AG08395 (cell line): ENCODE data around the gene LBR.

Experiments
- DNase-seq: peaks from one replicate; pipeline ENCODE4 v3.0.0; 2012; ENCODE audit warnings: mixed read lengths, low spot score

LBR gene

DNA sequence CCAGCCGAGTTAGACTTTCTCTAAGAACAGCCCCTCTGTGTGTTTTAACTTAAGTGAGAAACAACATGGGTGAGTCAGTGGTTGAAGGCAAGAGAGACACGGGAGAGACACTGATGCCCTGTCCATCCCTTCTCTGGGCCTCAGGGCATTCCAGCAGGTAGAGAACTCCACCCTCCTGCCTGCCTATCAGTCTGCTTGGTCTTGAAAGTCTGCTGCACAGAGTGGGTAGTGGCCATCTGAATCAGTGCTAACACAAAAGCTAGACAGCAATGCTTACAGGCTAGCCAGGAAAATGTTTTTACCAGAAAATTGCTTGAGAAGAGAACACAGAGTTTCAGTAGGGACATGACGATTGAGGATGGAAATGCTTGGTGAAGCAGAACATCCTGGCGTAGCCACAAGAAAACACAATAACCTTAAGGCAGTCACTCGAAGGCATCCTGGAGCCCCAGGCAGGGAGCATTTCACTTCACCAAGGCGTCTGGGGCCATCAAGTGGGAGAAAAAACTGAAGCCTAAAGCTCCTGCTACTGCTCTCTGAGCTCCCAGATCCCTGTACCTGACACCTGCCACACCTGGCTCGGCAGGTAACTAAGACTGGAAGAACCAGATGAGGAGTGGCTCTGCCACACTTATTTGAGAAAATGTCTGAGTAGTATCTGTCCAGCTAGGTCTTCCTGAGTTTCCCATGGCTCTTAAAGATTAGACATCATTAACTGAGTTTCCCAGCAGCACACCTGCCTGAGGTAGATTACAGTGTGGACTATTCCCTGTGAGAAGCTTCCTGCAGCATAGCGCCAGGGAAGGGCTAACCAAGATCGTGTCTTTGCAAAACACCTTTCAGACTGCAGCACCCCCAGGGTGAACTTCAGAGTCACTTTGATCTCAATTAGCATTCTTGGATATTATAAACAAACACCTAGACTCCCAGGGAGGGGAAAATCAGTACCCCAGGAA, 18.1 kb upstream of the LBR start:
- no peak for DNase-seq

DNA sequence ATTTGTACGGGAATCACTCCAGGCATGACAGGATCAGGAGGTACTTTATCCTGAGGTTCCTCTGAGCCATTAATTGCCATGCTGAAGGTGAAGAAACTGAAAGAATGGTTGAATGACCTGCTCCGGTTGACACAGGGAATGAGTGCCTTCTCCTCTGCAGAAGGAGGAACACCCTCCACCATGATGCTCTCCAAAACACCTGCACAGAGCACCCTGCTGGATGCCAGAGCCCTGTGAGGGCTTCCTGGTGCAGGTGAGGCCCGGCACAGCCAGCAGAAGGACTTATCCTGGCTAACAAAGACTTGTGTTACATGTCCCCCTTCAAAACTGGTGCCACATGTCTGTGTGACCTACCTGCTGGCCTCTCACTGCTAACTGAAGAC, 14.3 kb upstream of the LBR start:
- DNase-seq = no peak

DNA sequence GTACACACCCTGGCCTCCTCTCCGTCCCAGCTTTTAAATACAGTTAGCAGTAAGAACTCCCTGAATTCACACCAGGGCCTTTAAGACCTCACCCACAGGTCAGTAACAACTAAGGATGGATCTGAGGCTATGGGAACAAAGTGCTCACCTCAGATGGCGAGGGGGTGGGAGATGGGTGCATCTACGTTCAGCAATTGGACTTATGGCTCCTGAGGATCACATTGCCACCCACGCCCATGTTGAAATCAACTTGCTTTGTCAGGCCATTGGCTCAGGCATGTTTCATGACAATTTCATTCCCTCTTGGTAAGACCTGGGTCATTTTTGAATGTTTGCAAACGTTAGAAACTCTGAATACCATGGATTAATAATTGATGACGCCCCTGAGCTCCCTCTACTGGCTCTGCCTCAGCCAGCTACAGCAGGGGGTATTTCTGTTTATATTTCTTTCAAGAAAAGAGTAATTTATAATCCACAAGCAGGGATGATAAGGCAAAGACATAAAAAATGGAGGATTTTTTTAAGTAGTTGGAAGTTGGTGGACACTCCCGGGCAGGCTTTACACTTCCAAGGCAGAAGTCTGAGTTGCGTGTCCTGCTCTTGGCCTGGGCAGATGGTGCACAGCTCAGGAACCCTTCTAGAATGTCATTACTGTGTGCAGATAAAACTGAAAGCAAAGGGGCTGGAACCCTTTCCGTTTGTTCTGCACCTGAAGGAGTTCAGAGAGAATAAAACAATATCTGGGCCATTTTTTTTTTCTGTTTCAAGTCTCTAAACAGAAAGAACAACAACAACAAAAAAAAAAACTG, 13.7 kb upstream of the LBR start:
- DNase-seq = no peak

DNA sequence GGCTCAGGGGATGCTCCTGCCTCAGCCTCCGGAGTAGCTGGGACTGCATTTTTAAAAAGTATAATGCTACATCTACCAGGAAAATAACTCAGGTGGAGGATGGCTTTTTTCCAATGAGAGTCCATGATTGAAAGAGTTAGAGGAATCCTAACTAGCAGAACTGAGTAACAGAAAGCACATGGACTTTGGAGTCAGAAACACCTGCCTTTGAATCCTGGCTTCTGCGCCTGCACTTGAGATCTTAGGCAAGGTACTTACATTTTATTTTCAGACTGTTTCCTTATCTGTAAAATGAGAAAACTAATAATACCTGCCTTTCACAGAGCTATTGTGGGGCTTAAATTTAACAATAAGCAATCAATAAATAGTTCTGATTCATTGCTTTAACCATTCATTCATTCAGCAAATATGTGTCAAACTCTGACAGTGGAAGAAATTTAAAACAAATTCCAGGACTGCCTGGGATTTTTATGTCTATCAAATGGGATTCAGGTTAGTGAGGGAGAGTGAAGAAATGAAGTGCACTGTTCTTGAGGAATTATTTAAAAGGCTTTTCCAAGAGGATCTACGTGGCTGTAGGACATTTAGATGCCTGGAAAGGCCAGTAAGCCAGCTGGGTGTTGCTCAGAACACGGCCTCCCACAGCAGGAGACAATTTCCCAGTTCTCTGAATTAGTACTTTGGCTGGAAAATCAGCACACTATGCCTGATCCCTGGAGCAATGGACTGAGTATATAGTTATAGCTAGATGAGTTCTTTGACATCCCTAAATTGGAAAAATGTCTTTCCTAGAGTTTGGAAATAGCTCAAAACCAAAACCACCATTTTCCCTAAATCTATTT, 12.8 kb upstream of the LBR start:
- no peak for DNase-seq

DNA sequence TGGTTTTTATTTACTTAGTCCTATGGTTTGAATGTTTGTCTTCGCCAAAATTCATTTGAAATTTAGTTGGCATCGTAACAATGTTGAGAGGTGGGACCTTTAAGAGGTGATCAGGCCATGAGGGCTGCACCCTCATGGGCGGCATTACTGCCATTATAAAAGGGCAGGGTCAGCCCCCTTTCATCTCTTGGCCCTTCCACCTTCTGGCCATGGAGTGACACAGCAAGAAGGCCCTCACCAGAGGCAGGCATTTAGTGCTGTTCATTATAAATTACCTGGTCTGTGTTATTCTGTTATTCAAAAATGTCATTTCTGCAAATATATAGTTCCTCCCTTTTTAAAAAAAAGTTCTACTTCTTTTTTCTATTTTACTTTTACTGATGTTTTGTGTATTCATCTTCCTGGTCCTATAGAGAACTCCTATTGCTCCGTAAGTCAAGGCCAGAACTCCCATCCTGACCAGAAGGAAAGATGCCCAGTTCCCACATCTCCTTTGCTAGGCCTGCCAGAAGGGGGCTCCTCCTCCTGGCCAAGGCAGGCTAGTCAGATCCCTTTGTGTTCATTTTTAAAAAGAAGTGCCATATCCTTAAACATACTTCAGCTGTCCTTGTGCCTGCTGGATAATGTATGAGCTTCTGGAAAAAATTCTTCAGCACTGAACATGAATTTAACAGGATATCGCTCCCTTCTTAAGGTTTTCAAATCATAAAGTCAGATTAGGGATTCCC, 10.0 kb upstream of the LBR start:
- peak; percentile 31 for DNase-seq

DNA sequence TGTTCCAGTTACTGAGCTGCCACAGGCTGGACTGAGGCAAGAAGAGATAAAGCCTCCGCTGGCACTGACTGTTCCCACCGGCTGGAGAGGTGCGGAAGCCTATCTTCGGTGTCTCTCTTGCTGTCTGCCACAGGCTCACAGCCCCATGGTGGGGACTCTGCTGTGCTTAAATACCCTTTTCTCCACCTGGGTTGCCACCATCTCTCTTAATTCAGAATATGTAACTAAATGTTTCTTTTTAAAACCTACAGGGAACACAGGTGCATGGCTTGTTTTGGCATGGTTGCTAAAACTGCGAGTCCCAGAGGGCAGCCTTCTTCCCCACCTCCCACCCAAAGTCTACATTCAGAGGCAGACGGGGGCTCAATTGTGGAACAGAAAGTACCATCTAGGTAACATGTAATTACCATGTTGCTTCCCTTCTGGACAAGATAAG, 8.1 kb upstream of the LBR start:
- DNase-seq = no peak

DNA sequence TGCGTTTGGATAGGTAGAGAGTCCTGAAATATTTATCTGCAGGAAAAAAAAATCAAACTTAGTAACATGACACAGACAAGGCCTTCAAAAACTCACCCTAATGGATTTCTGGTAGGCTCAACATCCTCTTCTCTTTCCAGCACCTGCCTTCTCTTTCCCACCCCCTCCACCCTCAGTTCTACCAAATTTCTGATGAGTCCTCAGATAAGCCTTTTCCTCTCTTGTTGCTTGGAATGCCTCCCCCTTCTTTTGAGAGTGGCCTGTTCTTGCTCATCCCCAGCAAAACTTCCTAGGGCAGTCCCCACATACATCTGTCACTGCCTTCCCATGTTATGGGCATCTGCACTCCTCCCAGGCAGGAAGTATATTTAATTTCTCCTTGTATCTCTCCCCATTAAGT, 7.6 kb upstream of the LBR start:
- DNase-seq = no peak

DNA sequence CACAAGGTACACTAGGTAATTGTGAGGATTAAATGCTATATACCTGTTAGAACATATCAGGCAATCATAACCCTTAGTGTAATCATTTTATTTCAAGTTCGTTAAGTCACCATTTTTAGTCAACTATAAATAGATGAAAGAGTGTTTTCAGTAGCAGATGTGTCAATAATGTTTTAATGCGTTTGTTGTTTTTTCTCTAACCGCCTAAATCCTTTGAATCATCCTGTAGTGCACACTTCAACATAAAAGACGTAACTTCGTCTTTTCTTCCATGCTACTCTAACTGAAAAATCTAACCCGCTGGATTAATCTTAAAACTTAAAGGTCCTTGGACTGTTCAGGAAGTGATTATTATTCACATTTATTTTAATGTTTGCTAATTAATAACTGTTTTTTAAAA, 7.2 kb upstream of the LBR start:
- no peak for DNase-seq

DNA sequence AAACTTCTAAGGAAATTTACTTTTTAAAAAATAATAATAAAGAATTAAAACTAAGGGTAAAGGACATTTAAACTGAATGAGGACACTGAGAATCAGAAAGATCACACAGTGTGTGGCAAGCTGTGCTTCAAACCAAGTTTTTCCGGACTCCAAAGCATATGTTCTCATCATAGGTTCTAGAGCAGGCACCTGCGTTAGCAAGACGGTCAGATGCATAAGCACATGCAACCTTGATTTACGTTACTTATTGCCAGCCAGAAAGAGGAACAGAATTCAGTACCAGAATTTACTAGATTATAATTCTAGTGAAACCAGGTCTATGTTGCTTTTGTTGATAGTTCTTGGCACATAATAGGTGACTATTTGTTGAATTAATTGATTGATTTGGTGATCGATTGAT, 6.2 kb upstream of the LBR start:
- DNase-seq = no peak

DNA sequence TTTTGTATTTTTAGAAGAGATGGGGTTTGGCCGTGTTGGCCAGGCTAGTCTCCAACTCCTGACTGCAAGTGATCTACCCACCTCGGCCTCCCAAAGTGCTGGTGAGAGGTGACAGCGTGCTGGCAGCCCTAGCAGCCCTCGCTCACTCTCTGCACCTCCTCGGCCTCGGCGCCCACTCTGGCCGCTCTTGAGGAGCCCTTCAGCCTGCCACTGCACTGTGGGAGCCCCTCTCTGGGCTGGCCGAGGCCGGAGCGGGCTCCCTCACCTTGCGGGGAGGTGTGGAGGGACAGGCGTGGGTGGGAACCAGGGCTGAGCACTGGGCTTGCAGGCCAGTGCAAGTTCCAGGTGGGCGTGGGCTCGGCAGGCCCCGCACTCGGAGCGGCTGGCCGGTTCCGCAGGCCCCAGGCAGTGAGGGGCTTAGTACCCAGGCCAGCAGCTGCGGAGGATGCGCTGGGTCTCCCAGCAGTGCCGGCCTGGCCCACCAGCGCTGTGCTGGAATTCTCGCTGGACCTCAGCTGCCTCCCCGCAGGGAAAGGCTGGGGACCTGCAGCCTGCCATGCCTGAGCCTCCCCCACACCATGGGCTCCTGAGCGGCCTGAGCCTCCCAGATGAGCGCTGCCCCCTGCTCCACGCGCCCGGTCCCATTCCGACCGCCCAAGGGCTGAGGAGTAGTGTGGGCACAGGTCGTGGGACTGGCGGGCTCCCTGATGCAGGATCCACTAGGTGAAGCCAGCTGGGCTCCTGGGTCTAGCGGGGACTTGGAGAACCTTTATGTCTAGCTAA, 3.4 kb upstream of the LBR start:
- no peak for DNase-seq

DNA sequence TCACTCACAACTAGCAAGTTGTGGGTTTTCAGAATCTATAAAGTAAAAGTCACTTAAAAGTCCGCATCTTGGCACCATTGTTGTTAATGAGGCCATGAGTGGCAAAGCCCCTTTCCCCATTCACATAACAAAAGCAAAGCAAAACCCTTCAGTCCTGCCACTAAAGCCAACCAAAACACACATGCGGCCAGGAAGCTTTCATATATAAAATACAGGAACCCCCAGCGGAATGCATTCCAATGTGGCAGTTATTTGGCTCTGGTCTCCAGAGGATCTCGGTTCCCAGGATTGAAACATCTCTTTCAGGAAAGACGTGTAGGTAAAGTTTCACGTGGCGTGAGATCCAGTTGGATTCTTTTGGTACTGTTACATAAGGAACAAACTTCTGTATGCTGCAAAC, 2.5 kb upstream of the LBR start:
- DNase-seq = no peak

DNA sequence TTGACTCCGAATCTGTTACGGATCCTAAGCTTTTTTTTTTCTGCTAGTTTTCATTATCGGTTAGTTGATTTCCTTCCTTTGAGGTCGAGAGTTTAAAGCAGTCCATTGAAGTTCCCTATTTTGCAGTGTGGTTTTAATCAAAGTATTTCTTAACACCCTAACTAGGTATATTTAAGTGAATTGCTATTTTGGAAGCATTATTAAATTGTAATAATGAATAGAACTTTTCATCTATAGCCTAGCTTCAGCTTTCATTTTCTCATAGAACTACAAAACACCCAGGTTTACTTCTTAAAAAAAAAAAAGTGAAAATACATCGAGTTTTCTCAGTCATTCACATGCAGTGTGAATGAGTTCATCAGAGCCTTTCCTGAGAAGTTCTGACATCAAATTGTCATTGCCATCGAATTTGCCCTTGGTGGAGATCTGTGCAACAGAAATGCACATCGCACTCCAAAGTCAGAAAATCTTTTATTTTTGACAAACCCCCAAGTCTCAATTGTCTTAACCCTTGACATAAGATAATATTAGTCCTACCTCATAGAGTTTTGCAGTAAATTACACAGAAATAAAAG, 1.1 kb upstream of the LBR start:
- DNase-seq = no peak

DNA sequence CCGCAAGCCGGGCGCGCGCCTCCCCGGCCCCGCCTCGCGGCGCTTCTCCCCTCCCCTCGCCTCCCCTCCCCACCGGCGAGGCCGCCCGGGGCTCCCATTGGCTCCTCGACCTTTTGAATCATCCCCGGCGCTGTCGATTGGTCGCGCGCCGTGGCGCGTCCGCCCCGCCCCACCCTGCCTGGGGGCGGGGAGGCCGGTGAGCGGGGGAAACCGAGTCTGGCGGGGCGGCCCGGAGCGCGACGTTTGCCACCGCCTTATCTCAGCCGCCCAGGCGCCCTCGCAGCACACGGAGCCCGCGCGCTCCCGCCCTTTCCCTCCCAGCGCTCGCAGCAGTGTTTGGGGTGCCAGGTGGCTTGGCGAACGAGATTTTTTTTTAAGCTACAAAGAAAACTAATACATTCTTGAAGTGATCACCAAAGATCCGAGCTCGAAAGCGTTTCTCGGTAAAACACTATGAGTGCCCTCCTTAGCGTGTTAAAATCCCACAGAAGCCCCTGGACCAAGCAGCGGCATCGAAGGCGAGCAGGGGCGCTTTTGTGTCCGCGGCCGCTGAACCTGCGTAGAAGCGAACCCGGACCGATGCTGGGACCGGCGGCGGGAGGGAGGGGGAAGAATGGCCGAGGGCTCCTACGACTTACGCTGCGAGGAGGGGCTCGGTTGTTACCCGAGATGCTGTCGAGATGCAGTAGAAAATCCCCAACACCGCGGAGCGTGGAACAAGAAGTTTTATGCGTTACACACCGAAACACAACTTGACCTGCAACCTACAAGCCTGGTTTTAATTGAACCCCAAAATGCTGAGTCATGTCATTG, 436 bp upstream of the LBR start:
- peak; percentile 95 for DNase-seq

DNA sequence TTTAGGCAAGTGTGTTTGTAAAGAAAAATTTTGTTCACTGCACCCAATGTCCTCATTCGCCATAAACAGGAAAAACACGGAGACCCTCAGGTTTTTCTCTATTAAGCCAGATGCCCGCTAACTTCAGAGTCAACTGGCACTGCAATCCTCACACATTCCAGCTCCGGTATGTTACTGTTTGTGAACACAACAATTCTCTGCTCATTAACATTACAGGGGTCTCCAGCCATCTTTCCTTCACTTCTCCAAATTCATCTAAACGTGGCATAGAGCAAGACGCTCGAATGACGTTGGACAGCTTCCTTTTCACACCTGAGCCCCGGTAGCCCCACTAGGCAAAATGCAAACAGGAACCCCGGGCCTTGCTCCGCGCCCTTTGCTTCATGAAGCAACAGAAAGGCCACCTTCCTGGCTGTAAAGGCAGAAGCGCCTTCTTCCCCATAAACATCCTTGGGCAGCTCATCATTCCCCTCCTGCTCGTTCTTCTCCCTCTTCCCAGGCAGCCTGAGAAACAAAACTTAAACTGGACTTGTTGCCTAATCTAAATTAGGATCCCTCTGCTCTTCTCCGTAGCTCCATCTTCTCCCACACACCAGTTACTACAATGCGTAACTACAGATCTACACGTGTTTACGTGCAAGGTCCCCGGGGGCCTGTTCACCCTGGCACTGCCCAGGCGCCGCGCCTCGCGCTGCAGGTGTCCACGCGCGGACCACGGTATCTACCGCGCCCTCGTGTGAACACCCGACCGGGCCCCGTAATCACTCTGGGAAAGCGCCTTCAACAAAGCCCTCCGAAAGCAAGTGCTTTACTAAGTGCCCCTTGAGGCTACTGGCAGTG, 1.2 kb downstream of the LBR start:
- peak; percentile 20 for DNase-seq

DNA sequence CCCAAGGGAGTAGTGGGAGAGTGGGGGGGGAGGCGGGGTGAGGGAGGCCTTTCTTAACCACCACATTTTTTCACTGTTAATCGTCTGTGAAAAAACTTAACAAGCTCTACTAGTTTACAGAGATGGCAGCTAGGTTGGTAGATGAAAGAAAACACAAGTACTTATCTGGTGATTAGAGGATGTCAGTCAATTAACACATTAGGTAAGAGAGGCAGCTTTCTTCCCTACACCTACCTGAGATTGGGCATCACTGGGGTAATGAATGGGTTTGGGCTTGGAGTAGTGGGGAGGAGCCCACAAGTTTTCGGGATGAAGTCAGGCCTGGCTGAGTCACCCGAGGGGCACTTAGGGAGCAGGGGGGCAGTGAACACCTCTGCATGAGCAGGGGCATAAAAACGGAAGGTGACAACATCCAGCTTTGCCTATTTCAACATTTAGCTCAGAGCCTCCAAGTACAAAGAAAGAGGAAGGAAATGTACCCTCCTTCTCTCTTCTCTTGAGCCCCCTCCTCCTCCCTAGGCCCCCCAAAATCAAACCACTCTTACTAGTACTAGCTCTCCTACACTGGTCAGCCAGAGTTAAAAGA, 2.5 kb downstream of the LBR start:
- peak; percentile 44 for DNase-seq

DNA sequence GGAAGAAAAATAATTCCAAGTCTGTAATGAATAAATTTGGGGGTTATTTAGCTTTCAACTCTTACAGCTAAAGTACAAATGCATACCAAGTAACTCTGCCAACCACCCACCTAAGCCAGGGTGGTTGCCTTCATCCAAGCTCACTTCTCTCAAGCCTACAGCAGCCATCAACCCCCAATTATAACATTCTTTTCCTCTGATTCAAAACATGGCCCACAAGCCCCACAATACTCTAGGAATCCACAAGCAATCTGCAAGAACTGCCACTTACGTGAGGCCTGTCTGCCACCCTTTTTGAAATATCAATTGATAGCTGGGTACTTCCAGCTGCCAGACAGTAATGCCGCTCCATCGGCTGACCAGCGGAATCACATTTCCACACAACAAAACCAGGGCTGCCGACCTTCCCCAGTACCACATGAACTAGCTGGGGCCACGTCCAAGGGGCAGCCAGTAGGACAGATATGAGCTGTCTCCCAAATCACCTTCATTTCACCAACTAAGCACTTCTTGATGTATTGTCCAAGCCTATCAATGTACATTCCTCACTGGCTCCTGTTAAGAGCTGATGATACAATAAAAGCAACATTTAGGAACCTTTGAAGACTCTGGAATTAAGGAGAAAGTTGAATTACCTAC, 3.2 kb downstream of the LBR start:
- peak; percentile 57 for DNase-seq

DNA sequence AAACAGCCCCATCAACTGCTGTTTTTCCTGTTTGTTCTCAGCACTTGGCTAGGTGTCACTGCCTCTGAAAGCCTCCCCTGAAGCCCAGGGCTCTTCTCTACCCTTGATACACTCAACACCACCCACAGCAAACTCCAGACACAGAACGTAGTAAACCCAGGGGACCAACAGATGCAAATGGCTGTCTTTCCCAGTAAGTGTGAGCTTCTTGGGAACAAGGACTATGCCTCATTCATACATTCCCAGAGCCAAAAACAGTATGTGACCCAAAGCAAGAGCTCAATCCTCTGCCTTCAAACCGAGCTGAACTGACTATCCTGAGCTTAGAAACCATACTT, 4.4 kb downstream of the LBR start:
- no peak for DNase-seq
